Measurements from ENCODE around the gene TENM4.
A peak's percentile ranks its signal among the peaks of the same experiment; 100 is the strongest.

Gene TENM4

DNA sequence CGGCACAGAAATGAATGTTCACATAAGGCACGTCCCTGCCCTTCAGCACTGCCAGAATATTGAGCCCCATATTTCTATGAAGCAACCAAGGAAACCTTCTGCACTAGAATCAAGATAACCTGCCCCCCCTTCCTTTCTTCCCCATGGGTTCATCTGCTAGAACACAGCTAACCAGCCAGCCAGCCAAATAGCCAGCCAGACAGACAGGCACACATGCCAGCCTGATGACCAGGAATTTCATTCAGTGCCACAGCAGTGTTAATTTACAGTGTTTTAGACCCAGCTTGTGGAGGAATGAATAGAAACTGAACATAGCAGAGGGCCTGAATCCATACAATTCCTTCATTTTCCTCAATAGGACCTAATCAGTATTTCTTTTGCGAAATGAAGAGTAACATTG is 57.0 kb downstream of the TENM4 start:
- DNase-seq = no peak

DNA sequence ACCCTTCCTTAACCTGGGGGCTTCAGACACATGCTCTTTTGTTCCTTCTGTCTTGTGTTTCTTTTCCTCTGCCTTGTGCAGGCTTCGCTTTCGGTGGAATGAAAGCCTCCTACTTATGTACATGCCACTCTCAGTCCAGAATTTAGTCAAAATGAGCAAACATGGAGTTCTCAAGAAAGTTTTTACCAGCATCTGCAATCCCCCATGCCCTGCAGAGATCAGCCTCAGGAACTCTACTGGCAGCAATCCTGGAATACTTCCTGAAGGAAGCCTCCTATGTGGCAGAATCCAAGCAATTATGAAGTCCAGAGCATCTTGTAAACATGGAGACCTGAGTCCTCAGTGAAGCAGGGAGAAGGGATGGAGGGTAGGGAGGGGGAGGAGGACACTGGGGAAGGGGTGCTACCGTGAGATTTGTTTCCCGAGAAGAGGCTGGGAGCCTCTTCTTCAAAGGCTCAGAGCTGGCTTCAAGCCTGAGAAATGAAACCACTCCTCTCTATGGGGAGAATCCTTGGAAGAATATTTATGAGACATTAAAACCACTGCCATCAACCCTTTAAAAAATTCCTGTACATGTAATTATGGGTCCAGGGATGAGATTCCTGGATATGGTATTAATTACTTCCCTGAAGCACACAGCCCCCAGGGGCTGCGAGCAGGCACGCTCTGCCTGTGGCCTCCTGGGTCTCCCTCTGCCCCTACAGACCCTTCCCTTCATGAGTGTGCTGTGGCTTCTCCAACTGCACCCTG is 58.4 kb downstream of the TENM4 start:
- peak; percentile 81 for DNase-seq

DNA sequence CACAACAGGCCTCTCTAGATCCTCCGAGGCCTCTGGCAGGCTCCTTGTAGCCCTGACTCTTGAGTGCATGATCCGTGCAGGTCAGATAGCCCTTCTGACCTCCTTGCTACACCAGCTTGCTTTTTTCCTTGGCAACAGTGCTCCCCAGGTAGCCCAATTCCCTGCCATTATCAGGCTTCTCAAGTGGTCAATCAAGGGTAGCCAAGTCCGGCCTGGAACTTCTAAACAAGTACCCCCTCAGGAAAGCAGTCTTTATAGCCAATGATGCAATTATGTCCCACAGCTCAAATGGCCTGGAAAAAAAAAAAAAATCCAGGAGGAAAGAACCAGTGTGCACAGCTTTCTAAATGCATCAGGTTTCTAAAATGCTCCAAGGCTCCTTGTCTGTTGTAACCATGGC is 59.8 kb downstream of the TENM4 start:
- no peak for DNase-seq

DNA sequence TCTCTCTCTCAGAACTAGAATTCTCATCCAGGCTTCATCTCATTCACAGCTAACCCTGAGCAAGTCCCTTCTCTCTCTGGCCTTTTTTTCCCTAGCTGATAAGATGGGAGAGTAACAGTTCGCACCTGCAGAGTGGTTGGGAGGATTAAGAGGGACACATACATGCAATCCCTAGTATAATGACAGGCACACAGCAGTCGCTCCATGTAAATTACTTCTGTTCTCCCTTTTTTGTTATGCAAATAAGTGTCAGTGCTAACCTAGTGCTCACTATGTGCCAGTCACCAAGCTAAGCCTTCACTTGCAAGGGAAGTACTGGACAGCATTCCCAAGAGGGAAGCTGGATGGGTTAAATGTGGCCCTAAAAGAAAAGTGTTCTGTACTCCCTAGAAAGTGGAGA is 63.4 kb downstream of the TENM4 start:
- DNase-seq = no peak

DNA sequence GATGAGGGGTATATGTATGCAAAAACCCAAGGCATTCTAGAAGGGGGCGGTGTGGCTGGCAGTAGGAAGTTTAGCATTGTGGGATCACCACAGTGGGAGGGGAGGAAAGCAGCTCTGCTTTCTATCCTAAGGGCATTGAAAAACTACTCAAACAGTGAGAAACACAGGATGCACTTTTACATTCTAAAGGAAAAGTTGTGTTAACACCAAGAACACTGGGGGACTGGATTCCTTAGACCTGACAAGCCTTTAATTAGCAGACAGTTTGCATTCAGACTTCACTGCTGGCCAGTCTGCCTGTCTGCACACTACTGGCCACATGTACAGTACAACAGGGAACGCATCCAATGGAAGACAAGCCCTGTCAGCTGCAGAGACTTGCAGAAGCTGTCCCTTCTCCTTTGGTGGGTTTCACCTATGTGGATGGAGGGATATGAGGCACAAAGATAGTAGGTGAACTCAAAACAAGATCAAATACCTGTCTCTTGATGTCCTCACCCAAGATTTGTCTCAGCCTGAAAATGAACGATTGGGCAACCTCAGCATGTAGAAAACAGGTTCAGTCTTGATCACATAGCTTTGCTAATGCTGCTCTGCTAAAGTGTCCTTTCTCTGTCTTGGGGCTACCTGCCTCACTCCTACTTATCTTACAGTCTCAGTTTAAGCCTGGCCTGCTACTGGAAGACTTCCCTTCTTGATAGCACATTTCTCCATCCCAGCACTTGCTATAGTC is 64.8 kb downstream of the TENM4 start:
- no peak for DNase-seq

DNA sequence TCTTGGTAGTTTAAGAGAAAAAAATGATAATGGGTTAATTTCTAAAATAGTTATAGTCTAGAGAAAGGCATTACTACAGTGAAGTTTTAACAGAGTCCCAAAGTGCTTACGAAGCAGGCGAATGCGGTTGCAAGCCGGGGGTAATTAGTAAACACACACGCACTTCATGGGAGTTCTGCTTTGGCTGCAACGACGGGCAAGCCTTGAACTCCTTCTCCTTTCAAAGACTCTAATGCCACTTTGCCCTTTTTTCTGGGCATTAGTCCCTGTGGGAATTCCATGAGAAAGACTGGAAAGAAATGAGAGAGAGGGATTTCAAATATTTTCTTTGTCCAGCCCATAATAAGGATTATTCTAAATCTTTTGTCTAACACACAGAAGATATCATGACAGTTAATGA is 66.1 kb downstream of the TENM4 start:
- DNase-seq = no peak

DNA sequence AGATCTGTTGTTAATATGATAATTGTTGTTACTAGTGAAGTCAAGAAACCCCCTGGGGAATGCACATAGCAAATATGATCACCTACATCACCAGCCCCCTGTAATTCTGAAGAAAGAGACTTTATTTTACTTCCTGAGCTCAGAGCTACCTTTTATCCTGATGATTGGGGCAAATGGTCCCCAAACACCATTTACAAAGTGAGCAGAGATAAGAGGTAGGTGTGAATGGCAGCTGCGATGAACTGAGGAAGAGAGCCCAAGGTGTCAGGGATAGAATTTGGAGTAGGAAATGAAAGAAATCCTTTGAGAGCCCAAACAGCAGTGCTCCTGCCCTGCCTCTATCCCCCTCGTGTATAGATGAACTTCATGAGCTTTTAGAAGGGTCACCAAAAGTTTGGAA is 69.1 kb downstream of the TENM4 start:
- no peak for DNase-seq

DNA sequence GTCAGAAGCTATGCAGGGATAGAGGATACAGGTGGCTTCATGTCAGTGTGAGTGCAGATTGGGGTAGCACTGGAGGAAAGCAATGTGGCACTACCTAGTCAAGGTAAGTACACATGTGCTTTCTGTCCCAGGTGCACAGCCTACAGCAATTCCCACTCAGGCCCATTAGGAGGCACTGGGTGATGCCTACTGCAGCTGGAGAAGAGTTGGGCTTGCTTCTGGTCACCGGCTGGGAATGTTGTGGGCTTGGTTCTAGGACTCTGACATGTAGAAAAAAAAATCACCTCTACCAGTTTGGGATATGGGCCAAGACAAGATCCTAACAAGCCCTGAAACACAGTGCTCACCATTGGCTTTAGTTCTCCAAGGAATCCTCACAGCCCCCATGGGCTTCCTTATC is 69.7 kb downstream of the TENM4 start:
- no peak for DNase-seq

DNA sequence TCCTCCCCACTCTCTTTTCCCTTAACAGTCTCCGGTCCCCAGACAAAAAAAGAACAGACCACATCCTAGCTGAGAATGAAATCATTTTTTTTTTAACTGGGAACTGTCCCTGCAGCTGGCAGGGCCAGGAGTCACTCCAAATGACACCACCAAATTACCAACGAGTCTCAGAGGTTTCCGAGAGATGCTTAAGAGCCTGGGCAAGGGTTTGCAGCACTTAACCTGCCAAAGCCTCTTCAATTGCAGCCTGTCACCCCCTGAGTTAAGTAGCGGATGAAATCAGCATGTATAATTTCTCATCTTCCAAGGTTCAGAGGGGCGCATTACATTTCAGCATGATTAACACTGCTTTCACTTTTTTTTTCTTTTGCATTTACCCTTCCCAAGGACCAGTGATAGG is 71.8 kb downstream of the TENM4 start:
- DNase-seq = no peak

DNA sequence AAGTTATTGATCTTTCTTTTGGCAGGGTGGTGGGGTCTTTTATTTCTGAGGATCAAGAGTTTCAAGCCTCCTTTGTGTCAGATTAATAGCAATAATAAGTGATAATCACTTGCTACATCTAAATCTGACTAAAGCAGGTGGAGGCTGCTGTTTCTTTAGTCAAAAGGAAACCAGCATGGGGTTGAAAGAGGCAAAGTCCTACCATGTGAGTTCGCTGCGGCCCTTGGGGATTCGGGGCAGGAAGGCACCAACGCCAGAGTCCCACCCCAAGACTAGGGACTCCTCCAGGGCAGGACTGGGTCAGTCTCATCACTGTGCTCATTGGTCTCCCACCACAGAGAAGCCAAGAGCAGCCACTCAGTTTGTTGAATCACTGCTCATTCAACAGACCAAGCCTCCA is 73.0 kb downstream of the TENM4 start:
- DNase-seq = no peak

DNA sequence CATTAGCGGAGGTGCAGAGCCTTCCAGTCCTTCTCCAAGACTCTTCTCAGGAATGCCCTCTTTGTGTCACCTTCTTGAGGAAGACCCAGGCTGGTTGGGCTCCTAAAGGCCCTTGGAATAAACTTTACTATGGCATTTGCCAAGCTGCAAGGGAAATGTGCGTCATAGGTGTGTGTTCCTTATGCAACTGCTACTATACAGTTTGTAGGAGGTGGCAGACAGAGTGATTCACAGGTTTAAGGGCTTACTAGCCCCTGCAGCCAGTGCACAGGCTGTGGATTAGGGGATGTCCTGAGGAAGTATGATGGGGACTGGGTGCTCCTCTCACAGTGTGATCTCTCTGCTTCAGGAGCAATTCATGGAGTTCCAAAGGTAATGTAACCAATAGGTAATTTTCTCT is 74.6 kb downstream of the TENM4 start:
- no peak for DNase-seq

DNA sequence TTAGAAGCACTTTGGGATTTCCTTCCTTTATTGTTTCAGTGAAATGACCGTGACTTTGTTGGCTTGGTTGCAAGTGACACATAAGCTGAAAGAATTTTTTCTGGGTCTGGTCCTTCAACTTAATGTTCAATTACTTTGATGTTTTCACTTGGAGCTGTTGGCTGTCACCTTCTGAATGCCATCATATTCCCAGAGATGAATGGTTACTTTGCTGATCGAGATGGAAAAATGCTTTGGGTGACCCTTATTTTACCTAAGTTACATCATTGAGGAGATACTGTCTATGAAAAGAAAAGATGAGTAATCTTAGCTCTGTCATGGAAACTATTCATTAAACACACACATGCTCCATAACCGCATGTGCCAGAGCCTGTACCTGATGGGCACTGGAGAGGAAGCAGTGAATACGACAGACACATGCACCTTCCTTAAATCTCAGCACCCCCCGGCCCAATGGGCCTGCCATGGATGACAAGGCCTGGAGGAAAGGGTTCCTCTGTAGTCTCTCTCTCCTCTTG is 76.9 kb downstream of the TENM4 start:
- DNase-seq = peak; percentile 21

DNA sequence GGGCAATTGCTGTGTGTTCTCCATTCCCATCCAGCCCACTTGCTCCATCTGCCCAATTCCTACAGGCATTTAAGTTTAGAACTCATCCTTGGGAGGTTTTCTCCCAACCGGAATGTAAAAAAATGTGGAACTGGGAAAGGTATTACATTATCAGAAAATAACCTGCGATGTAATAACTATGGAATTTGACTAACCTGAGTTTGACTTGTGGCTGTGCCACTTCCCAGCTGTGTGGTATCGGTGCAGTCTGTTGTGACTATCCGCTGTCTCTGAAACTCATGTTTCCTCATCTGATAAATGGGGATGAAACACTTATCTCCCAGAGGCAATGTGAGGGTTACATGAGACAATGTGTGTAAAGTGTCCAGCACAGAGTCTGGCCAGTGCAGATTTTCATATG is 77.6 kb downstream of the TENM4 start:
- DNase-seq = no peak

DNA sequence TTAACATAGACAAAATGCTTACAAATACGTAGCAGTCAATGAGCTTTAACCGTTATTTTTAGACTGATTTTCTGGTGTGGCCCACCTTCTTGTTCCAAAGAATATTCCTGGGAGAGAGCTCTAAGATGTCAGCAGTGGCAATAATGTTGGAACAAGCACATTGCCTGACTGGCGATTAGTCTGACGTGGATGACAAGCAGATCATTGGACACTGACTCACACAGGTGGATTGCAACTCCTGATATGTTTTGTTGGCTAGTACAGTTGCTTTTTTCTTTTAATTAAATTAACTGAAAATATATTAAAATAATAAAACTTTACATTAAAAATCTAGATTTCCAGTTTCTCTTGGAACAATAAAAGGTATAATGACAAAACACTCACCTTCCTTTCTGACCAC is 78.0 kb downstream of the TENM4 start:
- DNase-seq = no peak

DNA sequence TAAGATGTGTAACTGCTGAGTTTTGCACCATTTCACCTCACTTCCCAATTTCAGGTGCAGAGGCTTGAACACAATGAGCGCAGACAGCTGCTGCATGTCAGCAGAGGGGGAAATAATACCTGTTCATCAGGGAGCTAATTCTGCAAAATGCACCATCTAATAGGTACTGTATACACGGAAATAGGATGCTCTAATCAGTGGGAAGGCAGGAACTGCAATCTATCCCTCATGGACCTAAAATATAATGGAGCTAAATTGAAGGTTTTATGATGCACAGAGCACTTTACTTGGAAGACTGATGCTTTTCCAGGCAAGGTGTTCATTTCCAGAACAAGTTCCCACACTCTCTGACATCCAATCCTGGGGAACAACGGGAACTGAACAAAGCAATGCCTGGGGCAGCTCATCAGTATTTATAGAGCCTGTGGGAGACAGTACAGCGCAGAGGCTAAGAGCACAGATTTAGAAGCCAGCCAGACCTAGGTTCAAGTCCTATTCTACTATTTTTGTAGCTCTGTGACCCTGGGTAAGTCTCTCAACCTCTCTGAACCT is 78.5 kb downstream of the TENM4 start:
- no peak for DNase-seq

DNA sequence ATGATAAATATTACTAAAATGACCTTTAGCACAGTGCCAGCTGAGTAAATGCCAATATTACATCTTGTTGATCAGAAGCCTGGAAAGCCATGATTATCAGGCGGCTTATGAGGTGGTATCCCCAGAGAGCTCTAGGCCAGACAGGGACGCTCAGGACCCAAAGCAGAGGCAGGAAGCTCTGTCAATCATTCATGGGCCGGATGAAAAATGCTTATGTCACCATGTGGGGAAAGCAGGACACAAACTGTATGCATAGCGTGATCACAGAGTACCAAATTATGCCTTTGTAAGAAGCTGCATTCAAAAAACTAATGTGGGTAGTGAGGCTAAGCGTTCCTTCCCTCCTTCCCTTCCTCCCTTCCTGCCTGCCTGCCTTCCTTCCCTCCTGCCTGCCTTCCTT is 82.6 kb downstream of the TENM4 start:
- DNase-seq = no peak

DNA sequence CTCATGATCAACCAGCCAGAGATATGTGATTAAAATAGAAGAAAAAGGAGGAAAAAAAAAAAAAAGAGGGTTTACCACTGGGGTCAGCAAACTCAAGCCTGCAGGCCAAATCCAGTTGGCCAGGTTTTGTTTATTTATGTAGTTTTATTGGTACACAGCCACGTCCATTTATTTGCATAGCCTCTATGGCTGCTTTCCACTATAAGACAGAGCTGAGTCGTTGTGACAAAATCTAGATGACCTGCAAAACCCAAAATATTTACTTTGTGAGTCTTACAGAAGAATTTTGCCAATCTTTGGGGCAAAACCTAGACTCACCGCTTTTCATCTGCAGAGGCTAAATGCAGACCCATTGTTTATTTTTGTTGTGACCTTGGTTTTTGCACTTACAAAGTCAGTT is 87.1 kb downstream of the TENM4 start:
- DNase-seq = no peak

DNA sequence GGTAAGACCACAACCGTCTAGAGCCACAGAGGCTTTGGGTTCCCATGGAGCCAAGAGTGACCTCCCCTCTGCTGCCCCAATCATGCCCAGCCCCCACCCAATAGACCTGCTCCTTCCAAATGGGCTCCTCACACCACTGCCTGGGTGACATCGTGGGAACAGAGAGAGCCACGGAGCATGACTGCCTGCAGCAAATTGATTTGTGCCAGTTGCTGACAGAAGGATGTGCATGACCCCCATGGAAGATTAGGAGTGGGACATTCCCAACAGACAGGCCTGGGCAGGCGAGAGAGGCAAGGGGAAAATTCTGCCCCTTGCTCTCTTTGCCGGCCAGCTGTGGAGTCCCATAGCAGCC is 88.5 kb downstream of the TENM4 start:
- no peak for DNase-seq

DNA sequence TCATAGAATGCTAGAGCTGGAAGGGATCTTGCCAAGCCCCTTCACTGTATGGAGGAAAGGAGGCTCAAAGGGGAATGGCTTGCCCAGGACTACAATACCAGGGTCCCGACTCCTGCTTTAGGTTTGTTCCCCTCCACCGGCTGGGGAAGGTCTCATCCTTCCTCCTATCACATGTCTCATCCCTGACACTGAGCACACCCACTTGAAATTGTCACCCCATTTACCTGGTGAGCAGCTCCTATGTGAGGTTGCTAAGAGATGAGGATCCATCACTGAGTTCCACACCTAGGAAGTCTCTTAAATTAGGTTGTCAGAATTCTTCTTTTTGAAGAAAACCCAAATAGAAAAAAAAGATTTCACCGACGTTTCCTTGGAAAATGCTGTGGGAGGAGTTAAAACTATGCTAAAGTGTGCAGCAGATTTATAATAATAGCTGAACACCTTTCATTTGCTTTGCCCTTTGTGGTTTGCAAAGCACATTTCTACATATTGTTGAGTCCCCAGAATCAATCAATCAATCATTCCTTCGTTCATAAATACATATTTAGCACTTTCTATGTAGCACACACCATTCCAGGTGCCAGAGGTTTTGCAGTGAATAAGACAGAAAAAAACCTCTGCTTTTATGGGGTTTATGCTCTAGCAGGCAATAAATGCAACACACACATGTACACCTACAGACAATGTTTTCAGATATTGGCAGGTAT is 91.7 kb downstream of the TENM4 start:
- no peak for DNase-seq

DNA sequence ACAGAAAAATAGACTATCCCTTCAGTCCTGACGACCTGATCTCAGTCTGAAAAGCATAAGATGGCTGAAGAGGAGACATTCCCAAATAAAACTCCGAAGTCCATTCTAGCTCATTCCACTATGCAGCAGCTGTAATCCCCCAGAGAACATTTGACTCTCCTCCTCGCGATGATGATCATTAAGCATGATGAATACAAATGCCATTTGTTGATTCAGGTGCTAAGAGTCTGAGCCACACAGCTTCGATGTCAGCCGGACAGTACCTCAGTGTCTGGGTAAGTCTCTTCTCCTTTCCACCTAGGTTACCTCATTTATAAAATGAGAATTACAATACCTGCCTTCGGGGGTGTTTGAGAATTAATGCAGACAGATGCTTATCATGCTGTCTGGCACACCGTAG is 94.8 kb downstream of the TENM4 start:
- no peak for DNase-seq

DNA sequence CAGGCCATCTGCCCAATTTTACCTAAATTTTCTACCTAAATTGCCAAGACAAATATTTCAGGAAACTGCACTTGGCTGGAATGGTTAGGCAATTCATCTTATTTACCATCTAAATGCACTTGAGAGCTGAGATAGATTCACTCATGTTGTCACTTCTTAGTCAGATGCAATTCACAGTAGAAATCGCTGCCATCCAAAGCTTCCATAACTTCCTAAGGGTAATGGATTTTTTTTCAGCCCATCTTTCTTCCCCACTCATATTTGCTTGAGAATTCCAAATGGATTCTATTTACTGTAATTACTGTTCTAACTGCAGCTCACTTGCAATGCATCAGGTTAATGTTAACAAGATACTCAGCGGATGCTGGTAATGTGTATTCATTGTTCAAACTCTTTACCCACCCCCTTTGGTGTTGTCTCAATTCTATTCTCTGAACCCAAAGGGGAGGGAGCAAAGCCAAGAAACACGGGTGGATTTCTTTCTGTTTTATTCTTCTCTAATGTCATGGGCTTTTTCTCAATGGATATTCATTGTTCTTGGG is 96.0 kb downstream of the TENM4 start:
- DNase-seq = no peak

DNA sequence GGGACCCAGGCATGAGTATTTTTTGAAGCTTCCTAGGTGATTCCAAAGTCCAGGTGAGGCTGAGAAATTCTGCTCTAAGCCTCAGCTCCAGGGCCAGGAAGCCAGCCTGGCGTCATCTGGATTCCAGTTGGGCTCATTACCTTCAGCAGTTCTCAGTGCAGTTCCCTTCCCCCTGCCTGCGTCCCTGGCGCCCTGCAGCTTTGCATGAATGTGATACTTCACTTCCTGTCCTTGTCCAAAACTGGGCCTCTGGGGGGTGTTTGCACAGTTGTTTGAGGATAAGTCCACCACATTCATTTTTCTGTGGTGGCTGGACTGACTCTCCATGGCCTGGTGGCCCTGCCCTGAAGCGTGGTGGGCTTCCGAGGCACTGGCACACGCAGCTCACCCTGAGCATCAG is 98.1 kb downstream of the TENM4 start:
- DNase-seq = peak; percentile 38

DNA sequence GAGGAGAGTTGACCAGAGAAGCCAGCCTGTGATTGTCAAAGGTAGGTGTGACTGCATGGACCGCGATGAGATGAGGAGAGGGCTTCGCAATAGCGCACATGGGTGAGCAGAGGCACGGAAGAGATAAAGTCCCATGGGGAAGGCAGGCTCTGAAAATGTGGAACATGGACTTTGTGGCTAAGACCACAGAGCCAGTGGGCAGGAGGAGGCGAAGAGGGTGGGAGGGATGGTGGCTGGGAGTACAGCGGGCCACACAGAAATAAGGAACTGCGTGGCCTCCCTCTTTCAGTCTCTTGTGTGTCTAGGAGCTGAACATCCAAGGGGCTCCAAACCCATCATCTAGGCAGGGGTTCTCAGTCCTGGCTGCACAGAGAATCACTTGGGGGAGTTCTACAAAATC is 98.6 kb downstream of the TENM4 start:
- DNase-seq = no peak
